Heart right ventricle (tissue), 16 donors: Measurements from ENCODE around the gene KREMEN2. TPM values are rescaled to one million over a fixed set of nuclear protein-coding genes. Genes with fewer than 3 reads are reported as not detected.

Source experiments
- ATAC-seq, 8 donors: fragments of 200-7000 bp; cut with Tn5 transposase; one replicate each; pipeline ENCODE4 v1.9.1; 2020; ENCODE audit warnings: mild to moderate bottlenecking in 8 of 8, moderate library complexity in 8 of 8, moderate number of reproducible peaks in 1 of 8
- DNase-seq, 2 donors: peaks; one replicate each; pipeline ENCODE4 v3.0.0-alpha.2; 2020
- H3K27ac ChIP-seq, 10 donors: fragments of 200-600 bp; sonication (generic) in 2 of 10; one replicate each; pipeline versions ENCODE4 v1.5.0 to v1.8.0; 2020 to 2022; ENCODE audit warnings: mild to moderate bottlenecking in 3 of 10
- H3K27me3 ChIP-seq, 7 donors: fragments of 200-600 bp; one replicate each; pipeline ENCODE4 v1.8.0; 2021 to 2022; ENCODE audit warnings: mild to moderate bottlenecking in 2 of 7
- H3K36me3 ChIP-seq, 9 donors: fragments of 200-600 bp; sonication (generic) in 1 of 9; one replicate each; pipeline versions ENCODE4 v1.5.0 to v1.8.0; 2020 to 2022; ENCODE audit warnings: mild to moderate bottlenecking in 2 of 9
- H3K4me1 ChIP-seq, 9 donors: fragments of 200-600 bp; sonication (generic) in 1 of 9; one replicate each; pipeline versions ENCODE4 v1.5.0 to v1.8.0; 2020 to 2022; ENCODE audit warnings: mild to moderate bottlenecking in 4 of 9
- H3K4me3 ChIP-seq, 10 donors: fragments of 200-600 bp; sonication (generic) in 2 of 10; one replicate each; pipeline versions ENCODE4 v1.5.0 to v1.8.0; 2020 to 2022; ENCODE audit warnings: mild to moderate bottlenecking in 7 of 10, moderate library complexity in 2 of 10
- H3K9me3 ChIP-seq, 11 donors: fragments of 200-600 bp in 10 of 11; sonication (generic) in 2 of 11; one replicate each; pipeline versions ENCODE4 v1.5.0 to v1.8.0; 2013 to 2022; ENCODE audit warnings: mild to moderate bottlenecking in 2 of 11, control low read depth in 1 of 11, moderate library complexity in 1 of 11
- CTCF ChIP-seq, 9 donors: fragments of 200-600 bp; sonication (generic) in 2 of 9; IDR thresholded peaks; one replicate each; pipeline versions ENCODE4 v1.5.0 to v1.8.0; 2021 to 2022; ENCODE audit warnings: antibody characterized with exemption in 9 of 9, mild to moderate bottlenecking in 5 of 9, moderate library complexity in 1 of 9
- WGBS, 2 donors: extraction: QIAGEN DNeasy Blood & Tissue Kit; methylation state at CpG; one replicate each; pipeline ENCODE4 v1.1.7; 2013; ENCODE audit warnings: inconsistent platforms in 1 of 2; 5-methylcytosine and 5-hydroxymethylcytosine counted together
- intact Hi-C, 10 donors: fragments of 100-400 bp; cut with DNase I; formaldehyde crosslinking; loops; one replicate each; pipeline versions ENCODE4 v1.11.1 to v1.14.2; 2022
- polyA plus RNA-seq, 2 donors: library from polyadenylated mRNA; stranded (reverse); fragments of 200-250 nt; gene quantifications; one replicate each; pipeline ENCODE4 v1.2.3, GENCODE V29; 2013
- total RNA-seq, 10 donors: library from RNA; stranded (reverse); fragmentation: NEBNext Ultra II Directional in 3 of 10; extraction: Animal tissue kit (Norgen Biotek cat#: 25700) in 3 of 10; gene quantifications; one replicate each; pipeline versions ENCODE4 v1.2.1 to v1.2.4, GENCODE V29; 2021 to 2023
- donor health status: Arrhythmogenic right ventricular cardiomyopathy.
- donor health status: ischemic (EF 13 %, LVEDD 7.1; RV severe dilation, severe dysfunction).
- donor health status: healthy with polysubstance abuse.
- donor health status: DM: no; HTN: yes; CAD: no.
- donor health status: DM: no; HTN: no; CAD: no.
- donor health status: ischemic (EF 25% LVEDD 6.9; RV normal size, moderate dysfunction).
- donor health status: ischemic (EF 25% LVEDD 5.7; RV mildly dilated, moderate dysfunction).
- donor health status: healthy.
- donor health status: DM: yes; HTN: yes; CAD: no.
- donor health status: Ischemic cardiomyopathy.
- donor health status: ischemic (EF 35%, LVEDD 5.7; RV mildly dilated, moderate dysfunction).
- donor health status: nonischemic (EF 11% LVEDD 7.7; RV severe dilation, severe dysfunction).
- donor health status: DM: yes; HTN: yes; CAD: no.
- donor health status: PGD.
- donor health status: ischemic (EF 29% LVEDD 5.4; RV normal size, mild dysfunction).
- donor health status: nonischemic (EF 23%, LVEDD 6.1; RV moderate dilation, normal function).

KREMEN2 gene
- total and polyA plus RNA-seq, 12 donors, result not detected

DNA sequence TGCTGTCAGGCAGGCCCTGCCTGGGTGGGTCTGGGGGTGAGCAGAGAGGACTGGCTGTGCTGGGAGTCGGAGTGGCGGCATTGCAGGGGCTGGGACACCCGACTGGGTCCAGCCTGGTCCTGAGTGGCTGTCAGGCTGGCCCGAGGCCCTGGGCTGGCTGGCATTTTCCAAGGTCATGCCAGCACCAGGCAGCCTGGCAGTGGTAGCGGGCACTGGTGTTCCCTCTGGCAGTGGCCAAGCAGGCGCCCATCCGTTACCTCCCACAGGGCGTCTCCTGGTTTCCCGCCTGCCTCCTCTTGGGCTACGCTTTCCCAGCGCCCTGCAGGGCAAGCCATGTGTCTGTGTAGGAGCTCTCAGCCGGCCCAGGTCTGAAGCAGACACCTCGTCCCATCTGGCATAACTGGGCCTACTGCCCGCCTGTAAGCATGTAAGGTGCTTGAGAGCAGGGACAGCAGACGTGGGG lies 21.8 kb downstream of the KREMEN2 start:
- no peak for TF ChIP-seq CTCF (IDR thresholded peaks at IDR 0.05)

GRCh38 chr16:2986623-2987188 lies 22.6 kb downstream of the KREMEN2 start:
- no peaks in the 10 kb centered on the region for H3K36me3 ChIP-seq
- H3K27me3 ChIP-seq, result peaks cover 0 to 32% (median 11%) of the 10 kb centered on the region in 7 donors
- H3K27ac ChIP-seq, result peak overlapping the region in 4 of 10 donors; percentile 81 to 95 (median 90)
- ATAC-seq (peak in 1 of 8 donors; percentile 5), DNase-seq (no peak)
- H3K4me3 ChIP-seq, result no peak overlapping the region
- no peaks in the 10 kb centered on the region for H3K9me3 ChIP-seq
- TF ChIP-seq CTCF (IDR thresholded peaks at IDR 0.05), result no peak
- intact Hi-C loops, result no loop called here
- WGBS, 2 donors, result 76 to 84% methylated on average over 17 of the region's 17 CpGs
- peaks cover 3 to 32% (median 12%) of the 10 kb centered on the region in 9 donors for H3K4me1 ChIP-seq

More for the DNA sequence above, 21.8 kb downstream of the KREMEN2 start:
- ATAC-seq, result peak; percentile 57 to 87 (median 77)
- Histone ChIP-seq H3K27ac (peak overlapping the region; percentile 47 to 95 (median 84)), H3K27me3 (peaks cover 0 to 32% (median 11%) of the 10 kb centered on the region in 7 donors), H3K4me3 (no peak overlapping the region), H3K9me3 (no peaks in the 10 kb centered on the region), H3K4me1 (peaks cover 3 to 38% (median 17%) of the 10 kb centered on the region in 9 donors), H3K36me3 (no peaks in the 10 kb centered on the region)
- WGBS, 2 donors, result 41 to 59% methylated on average over 15 of the region's 15 CpGs
- DNase-seq, result peak; percentile 54 to 64
- intact Hi-C loops, result no loop called here

DNA sequence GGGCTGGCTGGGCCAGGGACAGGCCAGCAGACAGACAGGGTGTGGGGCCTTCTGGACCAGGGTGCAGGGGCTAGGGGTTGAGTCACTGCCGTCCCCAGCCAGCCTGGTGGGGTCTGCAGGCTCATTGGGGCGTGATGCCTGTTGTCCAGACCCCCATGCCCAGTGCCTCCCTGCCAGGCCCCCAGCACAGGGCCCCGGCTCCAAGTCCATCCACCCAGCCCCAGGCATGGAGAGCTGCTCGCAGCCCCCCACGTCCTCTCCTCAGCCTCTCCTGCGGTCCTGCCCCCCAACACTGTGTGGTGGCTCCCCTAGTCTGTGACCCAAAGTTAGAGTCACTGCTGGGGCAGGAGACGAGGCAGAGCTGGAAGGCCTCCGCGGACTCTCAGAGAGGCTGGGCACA lies 23.2 kb downstream of the KREMEN2 start:
- Histone ChIP-seq H3K27ac (no peak overlapping the region), H3K27me3 (peaks cover 0 to 32% (median 11%) of the 10 kb centered on the region in 7 donors), H3K4me1 (peaks cover 3 to 32% (median 12%) of the 10 kb centered on the region in 9 donors), H3K9me3 (no peaks in the 10 kb centered on the region), H3K4me3 (no peak overlapping the region), H3K36me3 (no peaks in the 10 kb centered on the region)
- 85 to 86% methylated on average over 9 of the region's 9 CpGs for WGBS, 2 donors
- intact Hi-C loops, result no loop called here
- no peak for DNase-seq
- no peak for ATAC-seq
- no peak for TF ChIP-seq CTCF (IDR thresholded peaks at IDR 0.05)

- Histone ChIP-seq H3K36me3 (no peaks in the 10 kb centered on the region), H3K27ac (no peak overlapping the region), H3K4me1 (peaks cover 3 to 32% (median 12%) of the 10 kb centered on the region in 9 donors), H3K4me3 (no peak overlapping the region), H3K27me3 (peaks cover 0 to 32% (median 11%) of the 10 kb centered on the region in 7 donors), H3K9me3 (no peaks in the 10 kb centered on the region)
- no peak for TF ChIP-seq CTCF (IDR thresholded peaks at IDR 0.05)
- no peak for DNase-seq
- 52 to 59% methylated on average over 8 of the region's 8 CpGs for WGBS, 2 donors
- intact Hi-C loops, result no loop called here
- peak in 1 of 8 donors; percentile 1 for ATAC-seq
These were observed 23.8 kb downstream of the KREMEN2 start for GRCh38 chr16:2987833-2988232.
